Ectodermal cell (in vitro differentiated cells): ENCODE measurements around the gene HOXB1.
A peak's percentile ranks its signal among the peaks of the same experiment; 100 is the strongest.

ENCODE experiments used
- H3K27ac ChIP-seq: 2 replicates; pipeline ENCODE4 v1.7.0; 2013; ENCODE audit warnings: mild to moderate bottlenecking, low read depth, low read length; ENCODE audit not compliant: insufficient read depth, poor library complexity, severe bottlenecking
- H3K27me3 ChIP-seq: 2 replicates; pipeline ENCODE4 v1.7.0; 2013; ENCODE audit warnings: mild to moderate bottlenecking, low read length; ENCODE audit not compliant: insufficient read depth, control insufficient read depth, poor library complexity, severe bottlenecking
- H3K36me3 ChIP-seq: one replicate; pipeline ENCODE4 v1.7.0; 2013; ENCODE audit warnings: low read length; ENCODE audit not compliant: control insufficient read depth, insufficient read depth
- H3K4me1 ChIP-seq: one replicate; pipeline ENCODE4 v1.7.0; 2013; ENCODE audit warnings: low read length; ENCODE audit not compliant: control insufficient read depth, insufficient read depth
- H3K4me3 ChIP-seq: 2 replicates; pipeline ENCODE4 v1.7.0; 2013; ENCODE audit warnings: low read depth, low read length, control low read depth; ENCODE audit not compliant: insufficient read depth
- H3K9me3 ChIP-seq: 2 replicates; pipeline ENCODE4 v1.7.0; 2013; ENCODE audit warnings: mild to moderate bottlenecking, low read length, moderate library complexity; ENCODE audit not compliant: control insufficient read depth
- WGBS, 2 experiments: methylation state at CpG; one replicate each; pipeline ENCODE4 v1.1.7; 2013; ENCODE audit warnings: missing lambda C conversion rate in 2 of 2; 5-methylcytosine and 5-hydroxymethylcytosine counted together

Gene HOXB1

DNA sequence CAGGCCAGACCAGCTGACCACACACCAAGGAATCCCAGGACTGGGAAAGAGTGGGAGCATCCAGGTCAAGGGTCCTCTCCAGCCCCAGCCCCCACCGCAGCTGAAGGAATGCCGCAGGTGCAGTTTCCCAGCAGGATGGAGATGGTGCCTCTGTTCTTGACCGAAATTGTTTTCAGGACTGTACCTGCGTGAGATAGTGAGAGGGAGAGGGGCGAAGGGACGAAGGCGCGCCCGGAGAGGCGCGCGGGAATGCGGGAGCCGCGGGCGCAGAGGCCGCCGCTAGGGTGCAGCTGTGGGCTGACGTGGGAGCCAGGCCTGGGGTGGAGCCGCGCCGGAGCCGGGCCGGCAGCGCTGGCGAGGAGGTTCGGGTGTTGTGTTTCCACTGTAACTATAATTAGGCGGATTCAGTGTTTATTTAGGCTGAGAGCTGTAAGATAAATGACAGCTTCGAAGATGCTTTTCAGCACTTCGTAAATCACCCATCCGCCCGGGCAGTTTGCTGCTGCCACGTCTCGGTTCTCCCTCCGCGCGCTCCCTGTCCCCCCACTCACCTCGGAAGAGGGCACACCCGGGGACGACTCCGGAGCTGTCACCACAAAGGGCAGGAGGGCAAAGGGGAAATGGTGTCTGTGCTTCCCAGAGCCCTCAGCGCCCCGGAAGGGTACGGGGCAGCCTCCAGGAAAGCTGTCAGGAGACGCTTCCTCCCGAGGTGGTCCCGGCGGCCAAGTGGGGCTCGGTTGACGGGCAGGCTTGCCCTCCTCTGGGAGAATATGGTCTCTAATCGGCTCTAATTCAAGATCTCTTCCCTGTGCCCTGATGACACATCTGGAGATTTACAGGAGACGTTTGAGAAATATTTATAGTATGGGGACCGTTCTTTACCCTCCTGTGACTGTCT lies 38.2 kb downstream of the HOXB1 start:
- Histone ChIP-seq H3K36me3 (no peaks in the 10 kb centered on the region), H3K27ac (no peak overlapping the region), H3K4me3 (peak overlapping the region; percentile 33), H3K9me3 (no peaks in the 10 kb centered on the region), H3K4me1 (peaks cover 6% of the 10 kb centered on the region), H3K27me3 (peaks cover 77% of the 10 kb centered on the region)
- WGBS, 2 experiments = 7 to 9% methylated on average over 53 of the region's 53 CpGs

DNA sequence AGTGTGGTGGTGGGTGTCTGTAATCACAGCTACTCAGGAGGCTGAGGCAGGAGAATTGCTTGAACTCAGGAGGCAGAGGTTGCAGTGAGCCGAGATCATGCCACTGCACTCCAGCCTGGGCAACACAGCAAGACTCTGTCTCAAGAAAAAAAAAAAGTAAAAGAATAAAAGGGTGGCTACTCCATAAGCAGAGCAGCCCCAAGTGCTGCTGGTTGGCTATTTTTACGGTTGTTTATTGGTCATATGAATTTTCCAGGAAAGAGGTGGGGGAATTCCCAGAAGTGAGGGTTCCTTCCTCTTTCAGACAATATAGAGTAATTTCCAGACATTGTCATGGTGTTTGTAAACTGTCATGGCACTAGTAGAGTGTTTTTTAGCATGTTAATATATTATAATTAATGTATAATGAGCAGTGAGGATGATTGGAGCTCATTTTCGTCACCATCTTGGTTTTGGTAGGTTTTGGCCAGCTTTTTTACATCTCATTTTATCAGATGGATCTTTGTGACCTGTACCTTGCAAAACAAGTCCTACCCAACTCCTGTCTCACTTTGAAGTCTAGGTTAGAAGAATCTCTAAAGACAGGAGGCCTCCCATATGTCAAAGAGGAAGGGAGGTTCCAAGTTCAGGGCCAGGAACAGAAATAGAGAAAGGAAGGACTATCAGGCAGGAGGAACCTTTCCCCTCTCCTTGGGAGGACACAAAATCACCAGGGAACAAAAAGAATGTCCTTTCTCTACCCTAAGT lies 39.1 kb downstream of the HOXB1 start:
- H3K36me3 ChIP-seq = no peaks in the 10 kb centered on the region
- no peak overlapping the region for H3K27ac ChIP-seq
- WGBS, 2 experiments = 94 to 97% methylated on average over 3 of the region's 3 CpGs
- no peaks in the 10 kb centered on the region for H3K9me3 ChIP-seq
- no peak overlapping the region for H3K4me3 ChIP-seq
- H3K27me3 ChIP-seq = peaks cover 69% of the 10 kb centered on the region
- peaks cover 6% of the 10 kb centered on the region for H3K4me1 ChIP-seq

GRCh38 chr17:48490451-48490892 lies 40.3 kb downstream of the HOXB1 start:
- 87 to 94% methylated on average over 2 of the region's 2 CpGs for WGBS, 2 experiments
- H3K27ac ChIP-seq = no peak overlapping the region
- no peaks in the 10 kb centered on the region for H3K36me3 ChIP-seq
- peaks cover 65% of the 10 kb centered on the region for H3K27me3 ChIP-seq
- H3K9me3 ChIP-seq = no peaks in the 10 kb centered on the region
- no peak overlapping the region for H3K4me3 ChIP-seq
- H3K4me1 ChIP-seq = peaks cover 6% of the 10 kb centered on the region

- Histone ChIP-seq H3K4me1 (peaks cover 6% of the 10 kb centered on the region), H3K27me3 (peaks cover 58% of the 10 kb centered on the region), H3K9me3 (no peaks in the 10 kb centered on the region), H3K27ac (no peak overlapping the region), H3K4me3 (no peak overlapping the region), H3K36me3 (no peaks in the 10 kb centered on the region)
- WGBS, 2 experiments = 61 to 73% methylated on average over 13 of the region's 13 CpGs
These were observed 41.0 kb downstream of the HOXB1 start for GRCh38 chr17:48489781-48490180.

- peaks cover 47% of the 10 kb centered on the region for H3K27me3 ChIP-seq
- peaks cover 8% of the 10 kb centered on the region for H3K4me1 ChIP-seq
- H3K27ac ChIP-seq = no peak overlapping the region
- H3K4me3 ChIP-seq = no peak overlapping the region
- WGBS, 2 experiments = 57 to 70% methylated on average over 3 of the region's 3 CpGs
- H3K9me3 ChIP-seq = no peaks in the 10 kb centered on the region
- H3K36me3 ChIP-seq = no peaks in the 10 kb centered on the region
These were observed 42.2 kb downstream of the HOXB1 start for GRCh38 chr17:48488548-48489106.

DNA sequence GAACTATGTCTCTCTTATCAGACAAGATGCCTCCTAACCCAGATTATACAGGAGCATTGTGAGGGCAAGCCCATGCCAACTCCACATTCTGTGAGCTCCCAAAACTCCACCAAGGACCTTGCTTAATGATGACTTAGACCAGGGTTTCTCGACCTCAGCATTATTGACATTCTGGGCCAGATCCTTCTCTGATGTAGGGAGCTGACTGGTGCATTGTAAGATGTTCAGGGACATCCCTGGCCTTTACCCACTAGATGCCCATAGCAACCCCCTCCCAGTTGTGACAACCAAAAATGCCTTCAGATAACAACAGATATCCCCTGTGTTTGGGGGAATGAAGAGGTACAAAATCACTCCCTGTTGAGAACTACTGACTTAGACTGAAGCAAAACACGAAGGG lies 43.6 kb downstream of the HOXB1 start:
- Histone ChIP-seq H3K4me3 (no peak overlapping the region), H3K27ac (no peak overlapping the region), H3K9me3 (no peaks in the 10 kb centered on the region), H3K27me3 (peaks cover 33% of the 10 kb centered on the region), H3K4me1 (peaks cover 5% of the 10 kb centered on the region), H3K36me3 (no peaks in the 10 kb centered on the region)
- 78 to 91% methylated on average over 2 of the region's 2 CpGs for WGBS, 2 experiments

DNA sequence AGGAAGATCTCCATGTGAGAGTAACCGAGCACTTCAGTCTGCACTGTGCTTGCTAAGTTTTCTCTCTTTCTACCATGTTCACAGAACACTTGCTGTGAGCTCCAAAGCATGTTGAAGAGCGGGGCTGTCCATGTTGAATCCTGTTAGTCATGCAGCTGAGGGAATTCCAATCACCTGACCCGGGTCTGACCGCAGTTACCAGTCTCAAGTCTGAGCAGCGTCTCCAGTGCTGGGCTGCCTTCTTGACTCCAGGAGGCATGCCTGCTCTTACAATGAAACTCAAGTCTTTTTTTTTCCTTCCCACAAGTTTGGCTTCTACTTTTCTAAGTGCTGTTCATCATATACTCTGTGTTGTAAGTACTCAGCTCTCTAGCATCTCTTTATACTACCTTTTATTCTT lies 44.3 kb downstream of the HOXB1 start:
- no peaks in the 10 kb centered on the region for H3K9me3 ChIP-seq
- no peaks in the 10 kb centered on the region for H3K36me3 ChIP-seq
- no peak overlapping the region for H3K4me3 ChIP-seq
- peaks cover 5% of the 10 kb centered on the region for H3K4me1 ChIP-seq
- no peak overlapping the region for H3K27ac ChIP-seq
- H3K27me3 ChIP-seq = peaks cover 26% of the 10 kb centered on the region
- 56 to 59% methylated on average over 5 of the region's 5 CpGs for WGBS, 2 experiments

- H3K4me1 ChIP-seq = peaks cover 5% of the 10 kb centered on the region
- no peak overlapping the region for H3K4me3 ChIP-seq
- H3K27ac ChIP-seq = no peak overlapping the region
- H3K9me3 ChIP-seq = no peaks in the 10 kb centered on the region
- WGBS, 2 experiments = 86 to 90% methylated on average over 2 of the region's 2 CpGs
- H3K36me3 ChIP-seq = no peaks in the 10 kb centered on the region
- peaks cover 9% of the 10 kb centered on the region for H3K27me3 ChIP-seq
These were observed 46.0 kb downstream of the HOXB1 start for GRCh38 chr17:48484850-48485249.

DNA sequence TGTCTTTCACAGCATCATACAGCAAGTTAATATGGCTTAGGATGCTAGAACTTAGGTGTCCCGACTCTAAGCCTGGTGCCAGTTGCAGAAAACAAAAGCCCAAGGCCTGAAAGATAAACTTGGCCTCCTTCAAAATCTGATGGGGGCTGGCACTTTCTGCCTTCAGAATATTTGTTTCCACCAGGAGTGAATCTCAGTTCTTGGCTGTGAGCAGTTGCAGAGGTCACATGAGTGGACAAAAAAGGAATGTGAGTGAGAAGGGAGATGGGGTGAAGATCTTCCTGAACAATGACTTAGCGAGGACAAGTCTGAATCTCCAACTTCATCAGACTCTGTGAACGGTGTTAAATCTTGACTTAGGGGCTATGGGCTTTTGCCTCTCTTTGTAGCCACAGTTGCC lies 46.6 kb downstream of the HOXB1 start:
- WGBS, 2 experiments = 91 to 95% methylated on average over 3 of the region's 3 CpGs
- peaks cover 7% of the 10 kb centered on the region for H3K27me3 ChIP-seq
- H3K4me1 ChIP-seq = peaks cover 5% of the 10 kb centered on the region
- no peaks in the 10 kb centered on the region for H3K9me3 ChIP-seq
- H3K4me3 ChIP-seq = no peak overlapping the region
- no peak overlapping the region for H3K27ac ChIP-seq
- no peaks in the 10 kb centered on the region for H3K36me3 ChIP-seq
